Uterus (tissue), 4 donors: ENCODE measurements around the gene ELP2. TPM values are rescaled to one million over a fixed set of nuclear protein-coding genes. Genes with fewer than 3 reads are reported as not detected.
"Not testable (repeated sequence)": the region's sequence is repeated elsewhere in the genome, so short reads cannot be mapped to it uniquely, and the experiment has no call there.

Experiments
- DNase-seq, 2 donors: peaks; one replicate each; pipeline ENCODE4 v3.0.0-alpha.2; 2019 to 2020
- H3K27ac ChIP-seq, 2 donors: fragments of 200-600 bp; sonication (generic); 1 replicate in 1 of 2; 2 replicates in 1 of 2; pipeline ENCODE4 v1.5.1; 2016 to 2018
- H3K27me3 ChIP-seq, 2 donors: fragments of 200-600 bp; sonication (generic); one replicate each; pipeline ENCODE4 v1.5.1; 2018 to 2019; ENCODE audit warnings: control low read depth in 1 of 2
- H3K36me3 ChIP-seq, 2 donors: fragments of 200-600 bp; sonication (generic); one replicate each; pipeline ENCODE4 v1.5.1; 2019; ENCODE audit warnings: control low read depth in 1 of 2
- H3K4me1 ChIP-seq, 2 donors: fragments of 200-600 bp; sonication (generic); one replicate each; pipeline ENCODE4 v1.5.1; 2018 to 2019; ENCODE audit warnings: control low read depth in 1 of 2
- H3K4me3 ChIP-seq, 2 donors: fragments of 200-600 bp; sonication (generic); 1 replicate in 1 of 2; 2 replicates in 1 of 2; pipeline ENCODE4 v1.5.1; 2018 to 2019; ENCODE audit warnings: mild to moderate bottlenecking in 1 of 2
- H3K9me3 ChIP-seq, 2 donors: fragments of 200-600 bp; sonication (generic); one replicate each; pipeline ENCODE4 v1.5.1; 2019; ENCODE audit warnings: control low read depth in 1 of 2
- CTCF ChIP-seq, 4 experiments: fragments of 200-600 bp in 2 of 4; fragments of 450-650 bp in 2 of 4; sonication (generic) in 2 of 4; IDR thresholded peaks; one replicate each; pipeline ENCODE4 v1.5.1; 2016 to 2019; ENCODE audit warnings: antibody characterized with exemption in 4 of 4, mild to moderate bottlenecking in 2 of 4, moderate library complexity in 1 of 4
- POLR2A ChIP-seq, 2 donors: fragments of 450-650 bp; IDR thresholded peaks; one replicate each; pipeline ENCODE4 v1.6.1; 2016; ENCODE audit warnings: antibody characterized with exemption in 2 of 2, mild to moderate bottlenecking in 1 of 2, moderate library complexity in 1 of 2
- intact Hi-C: fragments of 100-400 bp; cut with DNase I; formaldehyde crosslinking; loops from one replicate; pipeline ENCODE4 v1.15.1; 2023; ENCODE audit warnings: low total_unique reads
- total RNA-seq, 4 donors: library from RNA; depleted of rRNA in 3 of 4; stranded (reverse); fragments of >200 nt in 3 of 4; gene quantifications; one replicate each; pipeline versions ENCODE4 v1.1.0 to v1.2.4, GENCODE V29; 2014 to 2023
- donor health status: DM: yes; HTN: yes; CAD: no.

ELP2 gene
- total RNA-seq, 4 donors from 2014 or later, result 73.3 to 152 (median 113) TPM

DNA sequence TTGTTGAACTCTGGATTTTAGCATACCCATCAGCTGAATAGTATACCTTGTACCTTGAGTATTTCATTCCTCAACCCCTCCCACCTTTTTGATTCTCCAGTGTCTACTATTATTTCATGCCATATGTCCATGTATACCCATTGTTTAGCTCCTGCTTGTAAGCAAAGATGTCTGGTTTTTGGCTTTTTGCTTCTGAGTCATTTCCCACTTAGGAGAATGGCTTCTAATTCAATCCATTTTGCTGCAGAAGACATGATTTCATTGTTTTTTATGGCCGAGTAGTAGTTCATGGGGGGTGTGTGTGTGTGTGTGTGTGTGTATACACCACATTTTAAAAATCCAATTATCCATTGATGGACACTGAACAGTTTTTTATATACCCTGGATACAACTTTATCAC lies 33.3 kb downstream of the ELP2 start:
- Histone ChIP-seq H3K9me3 (no peaks in the 10 kb centered on the region), H3K27me3 (no peaks in the 10 kb centered on the region), H3K36me3 (no peaks in the 10 kb centered on the region), H3K27ac (no peak overlapping the region), H3K4me1 (no peaks in the 10 kb centered on the region), H3K4me3 (no peak overlapping the region)
- TF ChIP-seq CTCF (IDR thresholded peaks at IDR 0.05) (no peak), POLR2A (IDR thresholded peaks at IDR 0.05) (no peak)
- intact Hi-C loops, result no loop called here
- DNase-seq, result no peak

DNA sequence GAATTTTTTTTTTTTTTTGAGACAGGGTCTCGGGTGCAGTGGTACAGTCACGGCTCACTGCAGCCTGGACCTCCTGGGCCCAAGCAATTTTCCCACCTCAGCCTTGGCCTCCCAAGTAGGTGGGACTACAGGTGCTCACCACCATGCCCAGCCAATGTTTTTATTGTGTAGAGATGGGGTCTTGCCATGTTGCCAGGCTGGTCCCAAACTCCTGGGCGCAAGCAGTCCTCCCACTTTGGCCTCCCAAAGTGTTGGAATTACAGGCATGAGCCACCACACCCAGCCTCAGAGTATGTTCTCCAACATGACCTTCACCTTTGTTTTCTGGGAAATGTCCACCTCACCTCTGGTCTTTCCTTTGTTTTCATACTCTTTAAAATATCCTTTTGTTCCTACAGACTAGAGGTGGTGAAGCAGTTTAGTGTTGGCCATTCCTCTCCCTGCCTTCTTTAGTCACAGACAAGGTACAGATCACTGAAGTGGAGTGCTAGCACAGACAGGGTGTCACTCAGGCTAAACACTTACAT lies 38.1 kb downstream of the ELP2 start:
- H3K4me1 ChIP-seq, result no peaks in the 10 kb centered on the region
- no peak for DNase-seq
- TF ChIP-seq POLR2A (IDR thresholded peaks at IDR 0.05), result no peak
- TF ChIP-seq CTCF (IDR thresholded peaks at IDR 0.05), result no peak
- intact Hi-C loops, result no loop called here
- H3K9me3 ChIP-seq, result no peaks in the 10 kb centered on the region
- H3K4me3 ChIP-seq, result no peak overlapping the region
- no peaks in the 10 kb centered on the region for H3K36me3 ChIP-seq
- no peak overlapping the region for H3K27ac ChIP-seq
- no peaks in the 10 kb centered on the region for H3K27me3 ChIP-seq

- H3K36me3 ChIP-seq, H3K27me3 ChIP-seq, H3K4me3 ChIP-seq, H3K9me3 ChIP-seq, H3K4me1 ChIP-seq, H3K27ac ChIP-seq, intact Hi-C loops, DNase-seq: not testable (repeated sequence)
Measured at GRCh38 chr18:36168296-36168695, 38.6 kb downstream of the ELP2 start.

DNA sequence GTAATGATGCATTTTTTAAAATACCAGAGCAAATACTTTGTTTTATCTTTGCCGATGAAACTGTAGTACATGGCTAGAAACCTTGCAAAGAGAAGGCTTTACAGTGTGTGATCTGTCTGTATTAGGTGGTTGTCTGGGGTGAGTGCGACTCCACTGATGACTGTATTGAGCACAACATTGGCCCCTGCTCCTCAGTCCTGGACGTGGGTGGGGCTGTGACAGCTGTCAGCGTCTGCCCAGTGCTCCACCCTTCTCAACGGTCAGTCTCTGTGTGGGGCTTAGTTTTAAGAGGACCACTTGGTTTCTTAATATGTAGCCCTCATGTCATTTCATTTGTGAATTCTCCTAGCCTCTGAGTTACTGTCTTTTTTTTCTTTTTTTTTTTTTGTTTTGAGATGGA lies 40.2 kb downstream of the ELP2 start:
- no peak overlapping the region for H3K4me3 ChIP-seq
- no peak overlapping the region for H3K27ac ChIP-seq
- H3K27me3 ChIP-seq, result no peaks in the 10 kb centered on the region
- DNase-seq, result no peak
- H3K9me3 ChIP-seq, result no peaks in the 10 kb centered on the region
- H3K4me1 ChIP-seq, result no peaks in the 10 kb centered on the region
- intact Hi-C loops, result no loop called here
- H3K36me3 ChIP-seq, result no peaks in the 10 kb centered on the region
- TF ChIP-seq CTCF (IDR thresholded peaks at IDR 0.05) (no peak), POLR2A (IDR thresholded peaks at IDR 0.05) (no peak)

DNA sequence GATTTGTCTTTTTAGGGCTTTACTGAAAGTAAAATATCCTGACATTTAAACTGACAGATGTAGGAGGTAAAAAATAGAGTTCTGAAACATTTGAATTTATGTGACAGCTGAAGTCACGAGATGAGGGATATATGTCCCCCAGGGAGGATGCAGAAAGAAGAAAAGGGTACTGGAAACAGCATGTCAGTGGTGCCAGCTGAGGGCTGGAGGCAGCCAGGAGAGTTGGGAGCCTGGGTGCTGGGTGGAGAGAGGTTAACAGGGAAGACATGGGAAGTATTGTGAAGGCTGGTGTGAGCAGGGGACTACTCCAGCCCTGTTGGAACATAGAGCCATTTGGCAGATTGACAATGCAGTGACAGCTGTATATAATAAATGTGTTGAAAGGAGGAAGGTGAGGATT lies 45.8 kb downstream of the ELP2 start:
- H3K4me1 ChIP-seq, result no peaks in the 10 kb centered on the region
- H3K27me3 ChIP-seq, result no peaks in the 10 kb centered on the region
- no peak overlapping the region for H3K27ac ChIP-seq
- TF ChIP-seq POLR2A (IDR thresholded peaks at IDR 0.05) (no peak), CTCF (IDR thresholded peaks at IDR 0.05) (no peak)
- intact Hi-C loops, result no loop called here
- H3K36me3 ChIP-seq, result peaks cover 0 to under 1% of the 10 kb centered on the region in 2 donors
- no peaks in the 10 kb centered on the region for H3K9me3 ChIP-seq
- DNase-seq, result no peak
- no peak overlapping the region for H3K4me3 ChIP-seq

DNA sequence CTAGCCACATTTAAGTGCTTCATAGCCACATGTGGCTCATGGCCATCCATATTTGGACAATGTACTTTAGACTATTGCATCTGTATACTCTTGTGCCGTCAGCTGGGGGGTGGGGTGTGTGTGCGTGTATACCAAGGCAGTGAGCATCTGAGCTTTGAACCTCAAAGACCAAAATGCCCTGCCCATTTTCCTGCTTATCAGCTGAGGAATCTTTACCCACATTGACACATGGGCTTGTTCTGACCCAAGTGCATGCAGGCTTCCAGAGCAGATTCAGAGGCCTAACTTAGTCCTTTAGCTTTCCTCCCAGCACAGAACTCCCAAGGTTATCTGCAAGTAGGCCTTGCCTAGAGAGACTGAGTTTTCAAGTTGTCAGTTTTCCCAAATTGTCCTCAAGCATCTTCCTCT lies 46.5 kb downstream of the ELP2 start:
- DNase-seq, result no peak
- intact Hi-C loops, result no loop called here
- H3K4me3 ChIP-seq, result no peak overlapping the region
- H3K27me3 ChIP-seq, result no peaks in the 10 kb centered on the region
- no peaks in the 10 kb centered on the region for H3K4me1 ChIP-seq
- peaks cover 0 to 2% of the 10 kb centered on the region in 2 donors for H3K36me3 ChIP-seq
- H3K9me3 ChIP-seq, result no peaks in the 10 kb centered on the region
- TF ChIP-seq CTCF (IDR thresholded peaks at IDR 0.05), result no peak
- TF ChIP-seq POLR2A (IDR thresholded peaks at IDR 0.05), result no peak
- no peak overlapping the region for H3K27ac ChIP-seq
